ENCODE results near the gene FOXP1.

FOXP1 gene

GRCh38 chr3:71313844-71314243 lies 269.7 kb downstream of the FOXP1 start:
- DNase-seq (ENCODE audit: low read depth in 4 of 4, low spot score in 1 of 4), result no peak

GRCh38 chr3:71312461-71312860 lies 271.1 kb downstream of the FOXP1 start:
- DNase-seq (ENCODE audit: low read depth in 4 of 4, low spot score in 1 of 4), result no peak

GRCh38 chr3:71311661-71312046 lies 271.9 kb downstream of the FOXP1 start:
- DNase-seq (ENCODE audit: low read depth in 4 of 4, low spot score in 1 of 4), result no peak

- DNase-seq (ENCODE audit: low read depth in 4 of 4, low spot score in 1 of 4), result no peak
Measured at GRCh38 chr3:71310980-71311660, 272.4 kb downstream of the FOXP1 start.

GRCh38 chr3:71310359-71310979 lies 273.1 kb downstream of the FOXP1 start:
- DNase-seq (ENCODE audit: low read depth in 4 of 4, low spot score in 1 of 4), result no peak

GRCh38 chr3:71309886-71310285 lies 273.6 kb downstream of the FOXP1 start:
- no peak for DNase-seq (ENCODE audit: low read depth in 4 of 4, low spot score in 1 of 4)

- DNase-seq (ENCODE audit: low read depth in 4 of 4, low spot score in 1 of 4), result no peak
Measured at GRCh38 chr3:71309342-71309741, 274.2 kb downstream of the FOXP1 start.

GRCh38 chr3:71308836-71309235 lies 274.7 kb downstream of the FOXP1 start:
- DNase-seq (ENCODE audit: low read depth in 4 of 4, low spot score in 1 of 4), result no peak

GRCh38 chr3:71307991-71308697 lies 275.4 kb downstream of the FOXP1 start:
- DNase-seq (ENCODE audit: low read depth in 4 of 4, low spot score in 1 of 4), result no peak

GRCh38 chr3:71305231-71306206 lies 278.0 kb downstream of the FOXP1 start:
- peak in 1 of 4 experiments; percentile 21 for DNase-seq (ENCODE audit: low read depth in 4 of 4, low spot score in 1 of 4)

- no peak for DNase-seq (ENCODE audit: low read depth in 4 of 4, low spot score in 1 of 4)
Measured at GRCh38 chr3:71304684-71305083, 278.8 kb downstream of the FOXP1 start.

- no peak for DNase-seq (ENCODE audit: low read depth in 4 of 4, low spot score in 1 of 4)
Measured at GRCh38 chr3:71304247-71304646, 279.3 kb downstream of the FOXP1 start.

GRCh38 chr3:71303627-71304200 lies 279.8 kb downstream of the FOXP1 start:
- DNase-seq (ENCODE audit: low read depth in 4 of 4, low spot score in 1 of 4), result no peak

- no peak for DNase-seq (ENCODE audit: low read depth in 4 of 4, low spot score in 1 of 4)
Measured at GRCh38 chr3:71302604-71303003, 280.9 kb downstream of the FOXP1 start.

- DNase-seq (ENCODE audit: low read depth in 4 of 4, low spot score in 1 of 4), result no peak
Measured at GRCh38 chr3:71300951-71301393, 282.6 kb downstream of the FOXP1 start.

- no peak for DNase-seq (ENCODE audit: low read depth in 4 of 4, low spot score in 1 of 4)
Measured at GRCh38 chr3:71299160-71299559, 284.4 kb downstream of the FOXP1 start.

GRCh38 chr3:71294919-71295318 lies 288.6 kb downstream of the FOXP1 start:
- no peak for DNase-seq (ENCODE audit: low read depth in 4 of 4, low spot score in 1 of 4)

- DNase-seq (ENCODE audit: low read depth in 4 of 4, low spot score in 1 of 4), result no peak
Measured at GRCh38 chr3:71290301-71290700, 293.2 kb downstream of the FOXP1 start.

GRCh38 chr3:71288269-71288930 lies 295.1 kb downstream of the FOXP1 start:
- DNase-seq (ENCODE audit: low read depth in 4 of 4, low spot score in 1 of 4), result no peak

GRCh38 chr3:71285086-71285485 lies 298.4 kb downstream of the FOXP1 start:
- no peak for DNase-seq (ENCODE audit: low read depth in 4 of 4, low spot score in 1 of 4)

Data from stimulated activated CD4-positive, alpha-beta T cell treated with anti-CD3 and anti-CD28 coated beads, Interleukin-1b, Interleukin-23, amount 100 ng/mL, for 24 hours (primary cell).